Glutamatergic neuron (in vitro differentiated cells): Measurements from ENCODE around the gene CORO2A. TPM values are rescaled to one million over a fixed set of nuclear protein-coding genes. Genes with fewer than 3 reads are reported as not detected.
"Not testable (repeated sequence)": the region's sequence is repeated elsewhere in the genome, so short reads cannot be mapped to it uniquely, and the experiment has no call there.

Experiments used
- DNase-seq: peaks from one replicate; pipeline ENCODE4 v3.0.0; 2022
- H3K27ac Mint-ChIP-seq: one replicate; pipeline ENCODE4 v1.8.0; 2020; ENCODE audit warnings: mild to moderate bottlenecking, mixed read lengths, inconsistent platforms; ENCODE audit not compliant: unreplicated experiment
- H3K27me3 Mint-ChIP-seq: one replicate; pipeline ENCODE4 v1.8.0; 2020; ENCODE audit warnings: mild to moderate bottlenecking, moderate library complexity, mixed read lengths, inconsistent platforms; ENCODE audit not compliant: unreplicated experiment
- H3K36me3 Mint-ChIP-seq: one replicate; pipeline ENCODE4 v1.8.0; 2020; ENCODE audit warnings: mild to moderate bottlenecking, mixed read lengths, inconsistent platforms; ENCODE audit not compliant: unreplicated experiment
- H3K4me1 Mint-ChIP-seq: one replicate; pipeline ENCODE4 v1.8.0; 2020; ENCODE audit warnings: mild to moderate bottlenecking, low read depth, mixed read lengths, inconsistent platforms; ENCODE audit not compliant: unreplicated experiment
- H3K4me3 Mint-ChIP-seq: one replicate; pipeline ENCODE4 v1.8.0; 2020; ENCODE audit warnings: mild to moderate bottlenecking, mixed read lengths, inconsistent platforms; ENCODE audit not compliant: unreplicated experiment
- H3K9me3 Mint-ChIP-seq: one replicate; pipeline ENCODE4 v1.8.0; 2020; ENCODE audit warnings: mild to moderate bottlenecking, moderate library complexity, mixed read lengths, inconsistent platforms; ENCODE audit not compliant: unreplicated experiment
- CTCF ChIP-seq: fragments of 200-600 bp; sonication (generic); IDR thresholded peaks from one replicate; pipeline ENCODE4 v1.5.0; 2021; ENCODE audit not compliant: partially characterized antibody, unreplicated experiment
- total RNA-seq: library from RNA; stranded (reverse); fragmentation: NEBNext Ultra II Directional; extraction: Animal tissue kit (Norgen Biotek cat#: 25700); gene quantifications from one replicate; pipeline ENCODE4 v1.2.1, GENCODE V29; 2021; ENCODE audit not compliant: unreplicated experiment

CORO2A gene
- total RNA-seq, 1 donor from 2014 or later, result 23.9 TPM

GRCh38 chr9:98121058-98121457 is 71.4 kb downstream of the CORO2A start:
- H3K4me3 Mint-ChIP-seq, result no peak overlapping the region

DNA sequence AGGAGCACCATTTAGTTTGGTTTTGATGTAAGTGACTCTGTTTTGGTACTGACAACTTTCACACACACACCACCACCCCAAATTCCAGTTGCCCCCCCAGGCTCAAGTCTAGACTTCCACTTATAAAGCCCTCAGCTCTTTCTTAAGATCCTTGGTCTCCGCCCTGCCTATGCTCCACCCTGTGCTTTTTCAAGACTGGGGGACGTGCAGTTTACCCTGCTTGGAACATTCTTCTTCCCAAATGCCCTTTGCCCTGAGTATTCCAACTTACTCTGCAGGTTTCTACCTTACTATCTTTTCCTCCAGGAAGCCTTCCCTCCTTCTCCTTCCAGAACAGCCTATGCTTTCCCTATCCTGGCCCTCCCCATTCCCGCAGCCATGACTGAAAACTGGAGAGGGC is 72.0 kb downstream of the CORO2A start:
- Mint-ChIP-seq H3K9me3 (no peaks in the 10 kb centered on the region), H3K4me1 (peaks cover 2% of the 10 kb centered on the region), H3K27ac (no peak overlapping the region), H3K36me3 (no peaks in the 10 kb centered on the region), H3K27me3 (peaks cover 3% of the 10 kb centered on the region), H3K4me3 (no peak overlapping the region)
- no peak for TF ChIP-seq CTCF
- no peak for DNase-seq

More at GRCh38 chr9:98121058-98121457, 71.4 kb downstream of the CORO2A start:
- no peaks in the 10 kb centered on the region for H3K9me3 Mint-ChIP-seq
- peaks cover 2% of the 10 kb centered on the region for H3K4me1 Mint-ChIP-seq
- H3K27me3 Mint-ChIP-seq, result peaks cover 3% of the 10 kb centered on the region
- no peak for TF ChIP-seq CTCF
- DNase-seq, result no peak
- H3K27ac Mint-ChIP-seq, result no peak overlapping the region
- no peaks in the 10 kb centered on the region for H3K36me3 Mint-ChIP-seq

- no peak within 1 kb of the TSS for H3K27ac Mint-ChIP-seq
- peaks cover 2% of the 10 kb centered on the region for H3K4me1 Mint-ChIP-seq
These were observed 73.5 kb downstream of the CORO2A start, which contains the start of gene TRIM14 for GRCh38 chr9:98118640-98119601. Gene TRIM14 (minus strand): TSS chr9:98119222. CDS start chr9:98119188, 34 bp downstream.

GRCh38 chr9:98117984-98118639 is 74.3 kb downstream of the CORO2A start:
- H3K9me3 Mint-ChIP-seq, result no peaks in the 10 kb centered on the region
- DNase-seq, result no peak
- TF ChIP-seq CTCF, result no peak
- H3K27ac Mint-ChIP-seq, result no peak overlapping the region
- H3K4me1 Mint-ChIP-seq, result peaks cover 2% of the 10 kb centered on the region
- peaks cover 3% of the 10 kb centered on the region for H3K27me3 Mint-ChIP-seq
- no peaks in the 10 kb centered on the region for H3K36me3 Mint-ChIP-seq
- peak overlapping the region; percentile 75 for H3K4me3 Mint-ChIP-seq

More at GRCh38 chr9:98118640-98119601, 73.5 kb downstream of the CORO2A start, which contains the start of gene TRIM14:
- H3K36me3 Mint-ChIP-seq, result no peaks in the 10 kb centered on the region
- DNase-seq, result peak; percentile 60
- peaks cover 3% of the 10 kb centered on the region for H3K27me3 Mint-ChIP-seq
- H3K4me3 Mint-ChIP-seq, result peak within 1 kb of the TSS; percentile 76
- no peak for TF ChIP-seq CTCF
- no peaks in the 10 kb centered on the region for H3K9me3 Mint-ChIP-seq

GRCh38 chr9:98117097-98117496 is 75.3 kb downstream of the CORO2A start:
- H3K27me3 Mint-ChIP-seq, H3K27ac Mint-ChIP-seq, DNase-seq, H3K4me1 Mint-ChIP-seq, H3K9me3 Mint-ChIP-seq, H3K36me3 Mint-ChIP-seq, H3K4me3 Mint-ChIP-seq: not testable (repeated sequence)
